K562 (cell line): ENCODE data around the gene ABCA3. TPM values are rescaled to one million over a fixed set of nuclear protein-coding genes. Genes with fewer than 3 reads are reported as not detected.
A peak's percentile ranks its signal among the peaks of the same experiment; 100 is the strongest.

ENCODE experiments used
- ATAC-seq: fragments of 200-7000 bp; cut with Tn5 transposase; 3 replicates; pipeline ENCODE4 v1.9.1; 2020; ENCODE audit warnings: moderate library complexity
- BruUV-seq: library from RNA; stranded (reverse); fragments of 400-500 nt; replicated peaks from 2 replicates; lab custom pipeline; 2021; lab: Mats Ljungman, UMichigan
- CTCF ChIA-PET: fragments of 300-600 bp; formaldehyde crosslinking; extraction: SDS; loops from one replicate; lab custom pipeline; 2021; ENCODE audit warnings: low intra/inter-chr PET ratio; lab: Yijun Ruan, JAX
- POLR2A ChIA-PET: fragments of 300-600, 350-650 bp; sonication (Branson Sonifier 250); formaldehyde crosslinking; extraction: SDS; loops from one replicate; lab custom pipeline; 2021; ENCODE audit warnings: antibody characterized with exemption, inconsistent platforms; lab: Yijun Ruan, JAX
- DNase-seq, 4 experiments: peaks; one replicate each; pipeline versions ENCODE4 v3.0.0 to v3.0.0-alpha.2; 2011 to 2018; ENCODE audit warnings: low spot score in 3 of 4, mixed read lengths in 3 of 4; ENCODE audit errors: extremely low read depth in 1 of 4
- FAIRE-seq: peaks from 2 replicates; lab custom pipeline; 2011; peaks lifted over from hg19 to GRCh38; lab: Jason Lieb, UNC
- H2AFZ ChIP-seq: 2 replicates; pipeline ENCODE4 v1.6.0; 2011; ENCODE audit warnings: low read depth, low read length, control low read depth, inconsistent platforms
- H3K27ac ChIP-seq: fragments of 200-600 bp; 3 replicates; pipeline ENCODE4 v1.8.0; 2011; ENCODE audit warnings: low read depth, mild to moderate bottlenecking, control low read depth, inconsistent platforms, low read length, moderate library complexity, mixed read lengths; ENCODE audit errors: extremely low read depth
- H3K27me3 ChIP-seq, 2 experiments: fragments of 300-600 bp in 1 of 2; 2 replicates in 1 of 2; 3 replicates in 1 of 2; pipeline versions ENCODE4 v1.6.0 to v1.8.0; 2011; ENCODE audit warnings: inconsistent platforms in 2 of 2, low read length in 2 of 2, mild to moderate bottlenecking in 1 of 2, mixed read lengths in 1 of 2, moderate library complexity in 1 of 2; ENCODE audit not compliant: control insufficient read depth in 2 of 2, insufficient read depth in 2 of 2
- H3K36me3 ChIP-seq: fragments of 300-600 bp; 3 replicates; pipeline ENCODE4 v1.8.0; 2011; ENCODE audit warnings: mild to moderate bottlenecking, low read length, inconsistent platforms; ENCODE audit not compliant: control insufficient read depth, insufficient read depth
- H3K4me1 ChIP-seq, 2 experiments: fragments of 200-600 bp in 1 of 2; replicated peaks in 1 of 2; 2 replicates in 1 of 2; 3 replicates in 1 of 2; pipeline versions ENCODE4 v1.5.1 to v1.8.0; 2011; ENCODE audit warnings: inconsistent platforms in 2 of 2, low read length in 2 of 2, mild to moderate bottlenecking in 1 of 2, mixed read lengths in 1 of 2, moderate library complexity in 1 of 2; ENCODE audit not compliant: control insufficient read depth in 2 of 2, insufficient read depth in 2 of 2
- H3K4me2 ChIP-seq: 2 replicates; pipeline ENCODE4 v1.6.1; 2011; ENCODE audit warnings: low read length, control low read depth, inconsistent platforms, mixed read lengths; ENCODE audit not compliant: insufficient read depth
- H3K4me3 ChIP-seq: fragments of 200-600 bp; sonication (generic), shearing (Covaris generic); 2 replicates; pipeline ENCODE4 v1.5.1; 2016; ENCODE audit warnings: control low read depth, inconsistent platforms
- H3K79me2 ChIP-seq: fragments of 200-600 bp; 3 replicates; pipeline ENCODE4 v1.8.0; 2011; ENCODE audit warnings: low read length, inconsistent platforms; ENCODE audit not compliant: control insufficient read depth, insufficient read depth
- H3K9ac ChIP-seq, 2 experiments: 2 replicates each; pipeline versions ENCODE4 v1.6.0 to v1.6.1; 2011; ENCODE audit warnings: low read depth in 2 of 2, low read length in 2 of 2, control low read depth in 1 of 2, inconsistent platforms in 1 of 2, mild to moderate bottlenecking in 1 of 2, mixed read lengths in 1 of 2; ENCODE audit not compliant: insufficient read depth in 1 of 2
- H3K9me1 ChIP-seq: one replicate; pipeline ENCODE4 v1.6.0; 2011; ENCODE audit warnings: inconsistent platforms, mild to moderate bottlenecking, low read length, moderate library complexity; ENCODE audit not compliant: control insufficient read depth, insufficient read depth
- H3K9me3 ChIP-seq: replicated peaks from 2 replicates; pipeline ENCODE4 v1.5.1; 2011; ENCODE audit warnings: low read depth, low read length, inconsistent platforms; ENCODE audit not compliant: control insufficient read depth, insufficient read depth
- H4K20me1 ChIP-seq: replicated peaks from 2 replicates; pipeline ENCODE4 v1.6.1; 2011; ENCODE audit warnings: low read length, inconsistent platforms, mixed read lengths; ENCODE audit not compliant: control insufficient read depth, insufficient read depth
- ARID4B ChIP-seq: sonication (generic); formaldehyde crosslinking; IDR thresholded peaks from 2 replicates; pipeline ENCODE4 v1.8.0; 2022; ENCODE audit warnings: mild to moderate bottlenecking, missing genetic modification reagents
- EHMT2 ChIP-seq: fragments of 450-650 bp; IDR thresholded peaks from 2 replicates; pipeline ENCODE4 v1.6.1; 2018; ENCODE audit warnings: antibody characterized with exemption
- WGBS: fragments of 100-300 bp; shearing (Covaris generic); methylation state at CpG from one replicate; pipeline ENCODE4 v1.1.6; 2016; ENCODE audit warnings: low coverage, mixed read lengths; ENCODE audit not compliant: insufficient coverage; ENCODE audit errors: missing lambda C conversion rate; 5-methylcytosine and 5-hydroxymethylcytosine counted together
- in situ Hi-C: fragments of 300-500 bp; cut with MboI; formaldehyde crosslinking; loops from 4 replicates; pipeline ENCODE4 v1.15.0; 2018; ENCODE audit warnings: inconsistent platforms, mixed read lengths
- intact Hi-C: fragments of 100-400 bp; cut with micrococcal nuclease; formaldehyde crosslinking; loops from 2 replicates; pipeline ENCODE4 v1.14.2; 2022
- polyA plus RNA-seq, 8 experiments: library from polyadenylated mRNA; depleted of rRNA in 4 of 8; stranded (reverse) in 5 of 8; unstranded in 3 of 8; fragments of >200 nt; fragmentation: Nextera tagmentation in 2 of 8; fragmentation: Illumina TruSeq in 1 of 8; extraction: Ambion mirVana in 2 of 8; extraction: Trizol in 1 of 8; gene quantifications; 2 replicates each; pipeline versions ENCODE4 v1.2.1 to v1.2.3, GENCODE V29; 2011 to 2014; ENCODE audit warnings: inconsistent platforms in 1 of 8, missing spikeins in 1 of 8
- total RNA-seq, 7 experiments: library from RNA; depleted of rRNA in 6 of 7; stranded (reverse); fragments of >200 nt in 6 of 7; fragmentation: Illumina TruSeq in 2 of 7; extraction: Trizol in 2 of 7; gene quantifications; 2 replicates each; pipeline versions ENCODE4 v1.2.1 to v1.2.3, GENCODE V29; 2011 to 2021; ENCODE audit warnings: low replicate concordance in 1 of 7
- TF ChIP-seq, protein P1 (sequence below): fragments of 450-650 bp; IDR thresholded peaks from 2 replicates; pipeline ENCODE4 v1.6.1; 2018; ENCODE audit not compliant: partially characterized antibody

Gene ABCA3
- total and polyA plus RNA-seq, 9 of the 15 experiments (the other 6 are each of a cell fraction or from before 2014, with no cell fraction given): 0.66 to 23.7 (median 6.9) TPM

GRCh38 chr16:2339521-2340484 is 725 bp downstream of the ABCA3 start (continued):
- TF ChIP-seq, protein P1, sequence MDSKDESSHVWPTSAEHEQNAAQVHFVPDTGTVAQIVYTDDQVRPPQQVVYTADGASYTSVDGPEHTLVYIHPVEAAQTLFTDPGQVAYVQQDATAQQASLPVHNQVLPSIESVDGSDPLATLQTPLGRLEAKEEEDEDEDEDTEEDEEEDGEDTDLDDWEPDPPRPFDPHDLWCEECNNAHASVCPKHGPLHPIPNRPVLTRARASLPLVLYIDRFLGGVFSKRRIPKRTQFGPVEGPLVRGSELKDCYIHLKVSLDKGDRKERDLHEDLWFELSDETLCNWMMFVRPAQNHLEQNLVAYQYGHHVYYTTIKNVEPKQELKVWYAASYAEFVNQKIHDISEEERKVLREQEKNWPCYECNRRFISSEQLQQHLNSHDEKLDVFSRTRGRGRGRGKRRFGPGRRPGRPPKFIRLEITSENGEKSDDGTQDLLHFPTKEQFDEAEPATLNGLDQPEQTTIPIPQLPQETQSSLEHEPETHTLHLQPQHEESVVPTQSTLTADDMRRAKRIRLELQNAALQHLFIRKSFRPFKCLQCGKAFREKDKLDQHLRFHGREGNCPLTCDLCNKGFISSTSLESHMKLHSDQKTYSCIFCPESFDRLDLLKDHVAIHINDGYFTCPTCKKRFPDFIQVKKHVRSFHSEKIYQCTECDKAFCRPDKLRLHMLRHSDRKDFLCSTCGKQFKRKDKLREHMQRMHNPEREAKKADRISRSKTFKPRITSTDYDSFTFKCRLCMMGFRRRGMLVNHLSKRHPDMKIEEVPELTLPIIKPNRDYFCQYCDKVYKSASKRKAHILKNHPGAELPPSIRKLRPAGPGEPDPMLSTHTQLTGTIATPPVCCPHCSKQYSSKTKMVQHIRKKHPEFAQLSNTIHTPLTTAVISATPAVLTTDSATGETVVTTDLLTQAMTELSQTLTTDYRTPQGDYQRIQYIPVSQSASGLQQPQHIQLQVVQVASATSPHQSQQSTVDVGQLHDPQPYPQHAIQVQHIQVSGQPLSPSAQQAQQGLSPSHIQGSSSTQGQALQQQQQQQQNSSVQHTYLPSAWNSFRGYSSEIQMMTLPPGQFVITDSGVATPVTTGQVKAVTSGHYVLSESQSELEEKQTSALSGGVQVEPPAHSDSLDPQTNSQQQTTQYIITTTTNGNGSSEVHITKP: no peak

GRCh38 chr16:2337431-2338296 is 2.9 kb downstream of the ABCA3 start:
- H3K4me1 ChIP-seq: peaks cover 25 to 51% of the 10 kb centered on the region in 2 experiments
- ATAC-seq (no peak), FAIRE-seq (no peak), DNase-seq (no peak)
- no peaks in the 10 kb centered on the region for H4K20me1 ChIP-seq
- H3K27me3 ChIP-seq: no peaks in the 10 kb centered on the region
- H3K9me3 ChIP-seq: no peaks in the 10 kb centered on the region
- in situ Hi-C loops (no loop called here), intact Hi-C loops (no loop called here)
- H3K4me3 ChIP-seq: no peak overlapping the region; the same call in 1 of the 2 replicates
- H3K79me2 ChIP-seq: peaks cover 48% of the 10 kb centered on the region
- no TSS peak for BruUV-seq
- H3K36me3 ChIP-seq: peaks cover 27% of the 10 kb centered on the region; the same call in 2 of the 3 replicates
- ChIA-PET POLR2A (interaction anchor here (0.5 to 0.9 kb wide), 3 partner anchors 84 to 182 kb away, joined by 3 read pairs; partner anchors contain the start of gene TRAF7), CTCF (interaction anchor here (0.7 kb wide), 1 partner anchor 550 kb away, joined by 3 read pairs; no protein-coding TSS in a partner anchor)
- peak overlapping the region; percentile 96 for H3K4me2 ChIP-seq
- 82% methylated on average over 12 of the region's 15 CpGs for WGBS
- no peak overlapping the region for H3K27ac ChIP-seq
- H3K9me1 ChIP-seq: no peaks in the 10 kb centered on the region
- no peak overlapping the region for H2AFZ ChIP-seq
- H3K9ac ChIP-seq: peak overlapping the region; percentile 79 to 93; a peak in 3 of 4 replicates
- TF ChIP-seq ARID4B: no peak
- no peak for TF ChIP-seq EHMT2
